Effector memory CD4-positive, alpha-beta T cell (primary cell): ENCODE measurements around the gene NT5C1A.
A peak's percentile ranks its signal among the peaks of the same experiment; 100 is the strongest.

Source experiments
- DNase-seq, 3 donors: peaks; one replicate each; pipeline ENCODE4 v3.0.0-alpha.2; 2020
- H3K27ac ChIP-seq: 2 replicates; pipeline ENCODE4 v1.7.0; 2013; ENCODE audit warnings: mild to moderate bottlenecking, low read length, moderate library complexity; ENCODE audit not compliant: insufficient read depth, poor library complexity, severe bottlenecking
- H3K27me3 ChIP-seq: replicated peaks from 2 replicates; pipeline ENCODE4 v1.7.0; 2013; ENCODE audit warnings: mild to moderate bottlenecking, low read length; ENCODE audit not compliant: insufficient read depth, control insufficient read depth, poor library complexity, severe bottlenecking
- H3K36me3 ChIP-seq: 2 replicates; pipeline ENCODE4 v1.7.0; 2013; ENCODE audit warnings: mild to moderate bottlenecking, low read length, moderate library complexity; ENCODE audit not compliant: control insufficient read depth, insufficient read depth
- H3K4me1 ChIP-seq: 2 replicates; pipeline ENCODE4 v1.7.0; 2013; ENCODE audit warnings: low read length, mild to moderate bottlenecking; ENCODE audit not compliant: control insufficient read depth, insufficient read depth, poor library complexity, severe bottlenecking
- H3K4me3 ChIP-seq: 2 replicates; pipeline ENCODE4 v1.7.0; 2013; ENCODE audit warnings: low read length, low read depth, mild to moderate bottlenecking; ENCODE audit not compliant: insufficient read depth, poor library complexity, severe bottlenecking
- H3K9me3 ChIP-seq: 2 replicates; pipeline ENCODE4 v1.7.0; 2013; ENCODE audit warnings: mild to moderate bottlenecking, low read length, moderate library complexity; ENCODE audit not compliant: control insufficient read depth

Gene NT5C1A

DNA sequence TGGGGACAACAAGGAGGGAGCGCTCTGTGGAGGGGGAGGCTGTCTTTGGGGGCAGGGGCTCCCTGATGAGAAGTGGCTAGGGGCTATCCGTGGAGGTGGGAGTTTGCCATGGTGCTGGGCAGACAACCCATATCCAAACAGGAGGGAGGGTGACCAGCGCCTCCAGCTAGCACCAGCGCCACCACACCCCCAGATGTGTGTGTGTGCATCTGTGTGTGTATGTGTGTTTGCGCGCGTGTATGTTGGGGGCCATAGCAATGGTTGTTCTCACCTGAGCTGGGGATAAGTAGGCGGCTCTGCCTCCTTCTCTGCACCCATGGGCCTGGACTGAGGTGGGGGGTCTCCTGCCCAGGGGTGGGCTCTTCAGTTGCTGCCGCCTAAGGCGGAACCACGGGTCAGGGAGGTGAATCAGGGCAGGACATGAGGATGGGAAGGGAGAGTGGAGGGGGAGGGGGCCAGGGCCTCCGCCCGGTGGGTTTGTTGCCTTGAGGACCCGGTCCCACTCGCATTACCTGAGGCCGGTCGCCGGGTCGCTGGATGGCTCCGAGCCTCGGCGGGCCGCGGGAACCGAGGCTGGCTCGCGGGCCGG is 19.0 kb upstream of the NT5C1A start:
- DNase-seq, result no peak
- Histone ChIP-seq H3K27me3 (no peaks in the 10 kb centered on the region), H3K9me3 (no peaks in the 10 kb centered on the region), H3K4me3 (peak overlapping the region; percentile 72), H3K36me3 (no peaks in the 10 kb centered on the region), H3K4me1 (peaks cover 32% of the 10 kb centered on the region), H3K27ac (peak overlapping the region; percentile 76)

DNA sequence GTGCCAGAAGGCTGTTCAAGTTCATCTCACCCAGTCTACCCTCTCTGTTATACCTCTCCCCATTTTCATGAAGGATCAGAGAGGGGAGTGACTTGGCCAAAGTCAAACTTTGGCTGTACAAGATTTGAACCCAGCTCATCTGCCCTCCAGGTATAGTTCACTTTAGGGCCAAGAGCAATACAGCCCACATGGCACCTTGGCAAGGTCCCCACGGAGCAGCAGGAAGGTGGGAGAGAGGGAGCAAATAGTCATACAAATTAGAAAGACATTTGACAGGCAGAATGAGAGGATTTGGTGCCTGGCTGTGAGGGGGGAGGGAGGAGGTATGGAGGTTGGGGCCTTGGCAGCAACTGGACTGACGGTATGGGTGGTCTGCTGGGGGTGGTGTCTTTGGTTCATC is 18.3 kb upstream of the NT5C1A start:
- Histone ChIP-seq H3K27ac (no peak overlapping the region), H3K9me3 (no peaks in the 10 kb centered on the region), H3K4me1 (peaks cover 32% of the 10 kb centered on the region), H3K36me3 (no peaks in the 10 kb centered on the region), H3K27me3 (no peaks in the 10 kb centered on the region), H3K4me3 (peak overlapping the region; percentile 72)
- no peak for DNase-seq

DNA sequence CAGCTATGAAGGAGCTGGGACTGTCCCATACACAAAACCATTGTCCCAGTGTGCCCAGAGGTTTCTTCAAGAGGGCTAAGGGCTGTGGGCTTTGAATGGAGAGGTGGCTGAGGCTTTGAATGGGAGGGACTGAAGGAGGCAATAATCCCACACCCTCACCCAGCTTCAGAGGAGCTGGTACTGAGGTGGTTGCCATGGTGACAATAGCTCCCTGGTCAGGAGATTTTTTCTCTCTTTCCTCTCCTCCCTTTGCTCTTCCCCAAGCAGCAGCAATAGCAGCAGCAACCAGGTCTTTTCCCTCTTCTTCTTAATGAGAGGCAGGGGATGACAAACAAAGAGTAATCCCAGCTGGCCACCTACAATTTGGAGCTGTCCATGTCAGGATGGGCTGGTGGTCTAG is 17.7 kb upstream of the NT5C1A start:
- H3K4me1 ChIP-seq, result peaks cover 35% of the 10 kb centered on the region
- H3K27ac ChIP-seq, result no peak overlapping the region
- H3K4me3 ChIP-seq, result no peak overlapping the region
- no peak for DNase-seq
- no peaks in the 10 kb centered on the region for H3K27me3 ChIP-seq
- H3K9me3 ChIP-seq, result no peaks in the 10 kb centered on the region
- no peaks in the 10 kb centered on the region for H3K36me3 ChIP-seq

DNA sequence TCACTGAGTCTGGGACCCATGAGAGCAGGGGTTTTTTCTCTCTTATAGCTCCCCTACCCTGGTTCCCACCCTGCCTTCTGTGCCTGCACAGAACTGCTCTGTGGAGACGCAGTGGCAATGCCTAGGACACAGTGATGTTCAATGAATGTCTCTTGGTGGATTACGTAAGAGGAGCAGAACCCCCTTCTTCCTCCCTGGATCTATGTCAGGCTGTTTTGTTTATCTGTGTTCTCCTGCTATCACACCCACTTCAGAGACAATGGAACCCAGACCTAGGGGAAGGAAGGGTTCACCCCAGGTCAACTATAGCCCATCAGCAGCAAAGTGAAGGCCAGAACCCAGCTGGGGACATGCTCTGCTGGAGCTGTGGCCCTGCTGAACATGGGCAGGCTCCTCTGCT is 17.3 kb upstream of the NT5C1A start:
- H3K4me3 ChIP-seq, result no peak overlapping the region
- H3K27me3 ChIP-seq, result no peaks in the 10 kb centered on the region
- H3K4me1 ChIP-seq, result peaks cover 39% of the 10 kb centered on the region
- no peaks in the 10 kb centered on the region for H3K36me3 ChIP-seq
- H3K9me3 ChIP-seq, result no peaks in the 10 kb centered on the region
- DNase-seq, result no peak
- no peak overlapping the region for H3K27ac ChIP-seq

DNA sequence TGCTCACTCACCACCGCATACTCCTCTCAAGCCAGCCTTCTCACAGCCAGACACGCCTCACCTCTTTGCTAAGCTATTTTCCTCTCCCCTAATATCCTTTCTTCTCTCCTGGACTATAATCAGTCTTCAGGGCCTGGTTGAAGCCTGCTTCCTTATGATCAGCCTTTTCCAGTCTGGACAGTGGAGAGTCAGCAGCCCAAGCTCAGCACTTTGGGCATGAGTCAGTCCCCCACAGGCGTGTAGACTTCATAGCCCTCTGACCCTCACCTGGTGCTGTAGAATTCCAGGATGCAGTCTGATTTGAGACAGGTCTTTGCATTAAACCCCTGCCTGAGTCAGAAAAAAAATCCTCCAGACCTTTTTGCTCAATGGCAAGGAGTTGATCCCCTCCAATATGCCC is 16.8 kb upstream of the NT5C1A start:
- no peak for DNase-seq
- H3K4me1 ChIP-seq, result peaks cover 41% of the 10 kb centered on the region

DNA sequence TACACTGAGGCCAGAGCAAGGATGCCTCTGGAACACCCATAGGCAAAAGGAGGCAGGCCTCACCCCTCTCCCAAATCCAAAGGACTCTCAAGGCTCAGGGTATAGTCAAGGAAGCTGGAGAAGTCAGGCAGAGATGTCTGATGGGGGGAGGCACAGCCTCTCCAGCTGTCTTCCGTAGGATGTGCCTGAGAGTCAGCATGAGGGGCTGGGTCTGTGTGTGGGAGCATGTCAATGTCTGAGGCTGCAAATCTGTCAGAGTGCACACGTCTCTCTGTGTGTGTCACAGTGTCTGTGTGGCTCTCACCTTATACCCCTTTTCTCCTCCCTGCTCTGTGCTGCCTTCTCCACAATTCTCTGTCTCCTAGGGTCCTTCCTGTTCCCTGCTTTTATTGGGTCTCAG is 15.3 kb upstream of the NT5C1A start:
- Histone ChIP-seq H3K9me3 (no peaks in the 10 kb centered on the region), H3K4me3 (no peak overlapping the region), H3K27me3 (no peaks in the 10 kb centered on the region), H3K36me3 (no peaks in the 10 kb centered on the region), H3K4me1 (peaks cover 33% of the 10 kb centered on the region), H3K27ac (no peak overlapping the region)
- DNase-seq, result no peak

More for the DNA sequence above, 16.8 kb upstream of the NT5C1A start:
- H3K27ac ChIP-seq, result no peak overlapping the region
- no peak overlapping the region for H3K4me3 ChIP-seq
- H3K9me3 ChIP-seq, result no peaks in the 10 kb centered on the region
- H3K36me3 ChIP-seq, result no peaks in the 10 kb centered on the region
- H3K27me3 ChIP-seq, result no peaks in the 10 kb centered on the region

DNA sequence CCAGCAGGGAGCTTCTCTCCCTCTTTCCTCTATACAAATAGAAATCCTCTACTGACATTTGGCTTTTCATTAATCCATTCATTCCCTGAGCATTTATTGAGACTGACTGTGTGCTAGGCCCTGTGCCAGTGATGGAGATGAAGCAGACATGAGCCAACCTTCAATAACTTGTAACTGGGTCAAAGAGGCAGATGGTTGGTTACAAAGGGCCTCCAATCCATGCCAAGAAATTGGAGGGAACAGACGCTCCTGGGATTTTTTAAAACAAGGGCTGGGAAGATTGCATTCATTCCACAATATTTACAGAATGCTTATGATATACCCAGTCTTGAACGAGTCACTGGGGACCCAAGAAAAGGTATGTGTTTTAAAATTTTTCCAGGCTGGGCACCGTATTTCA is 13.2 kb upstream of the NT5C1A start:
- Histone ChIP-seq H3K9me3 (no peaks in the 10 kb centered on the region), H3K4me1 (peaks cover 20% of the 10 kb centered on the region), H3K27me3 (no peaks in the 10 kb centered on the region), H3K36me3 (no peaks in the 10 kb centered on the region), H3K27ac (no peak overlapping the region), H3K4me3 (no peak overlapping the region)
- no peak for DNase-seq

DNA sequence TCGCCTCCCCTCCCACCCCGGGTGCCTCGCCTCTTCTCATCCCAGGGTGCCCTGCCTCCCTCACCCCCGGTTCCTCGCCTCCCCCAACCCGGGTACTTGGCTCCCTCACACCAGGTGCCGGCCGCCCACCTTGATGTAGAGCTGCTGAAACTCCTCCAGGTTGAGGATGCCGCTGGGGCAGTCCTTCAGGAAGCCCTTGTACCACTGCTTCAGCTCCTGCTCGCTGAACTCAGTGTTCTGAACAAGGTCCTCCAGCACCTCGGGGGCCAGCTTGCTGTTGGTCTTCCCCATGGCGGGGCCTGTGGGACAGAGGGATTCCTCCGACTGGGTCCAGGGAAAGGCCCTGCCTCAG is 12.4 kb upstream of the NT5C1A start:
- Histone ChIP-seq H3K27ac (no peak overlapping the region), H3K4me1 (peaks cover 16% of the 10 kb centered on the region), H3K9me3 (no peaks in the 10 kb centered on the region), H3K36me3 (peaks cover 8% of the 10 kb centered on the region), H3K27me3 (no peaks in the 10 kb centered on the region), H3K4me3 (no peak overlapping the region)
- DNase-seq, result no peak

DNA sequence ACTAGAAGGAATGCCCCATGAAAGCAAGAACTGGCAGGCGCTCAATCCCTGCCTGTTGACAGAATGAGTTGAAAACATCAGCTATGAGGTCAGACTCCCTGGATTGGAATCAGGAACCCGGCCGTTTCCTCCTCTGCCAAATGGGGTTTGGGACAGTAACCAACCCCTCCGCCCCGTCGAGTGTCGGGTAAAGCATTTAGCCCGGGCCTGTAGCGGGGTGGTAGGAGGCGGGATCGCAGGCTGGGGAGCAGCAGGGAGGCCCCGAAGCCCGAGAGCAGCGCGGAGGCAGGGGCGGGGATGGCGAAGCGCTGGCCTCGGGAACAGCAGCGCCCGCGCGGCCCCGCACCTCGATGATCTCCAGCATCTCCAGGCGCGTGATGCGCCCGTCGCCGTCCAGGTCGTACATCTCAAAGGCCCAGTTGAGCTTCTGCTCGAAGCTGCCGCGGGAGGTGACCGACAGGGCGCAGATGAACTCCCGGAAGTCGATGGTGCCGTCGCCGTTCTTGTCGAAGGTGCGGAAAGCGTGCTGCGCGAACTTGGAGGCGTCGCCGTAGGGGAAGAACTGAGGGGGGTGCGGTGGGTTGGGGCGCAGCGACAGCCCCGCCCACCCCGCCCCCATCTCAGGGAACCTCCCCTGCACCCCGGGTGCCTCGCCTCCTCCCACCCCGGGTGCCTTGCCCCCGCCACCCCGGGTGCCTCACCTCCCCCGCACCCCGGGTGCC is 11.8 kb upstream of the NT5C1A start:
- DNase-seq, result peak in 2 of 3 donors; percentile 39 to 41
- no peaks in the 10 kb centered on the region for H3K9me3 ChIP-seq
- peak overlapping the region; percentile 39 for H3K27ac ChIP-seq
- H3K36me3 ChIP-seq, result peaks cover 8% of the 10 kb centered on the region
- H3K27me3 ChIP-seq, result no peaks in the 10 kb centered on the region
- peaks cover 16% of the 10 kb centered on the region for H3K4me1 ChIP-seq
- H3K4me3 ChIP-seq, result no peak overlapping the region

DNA sequence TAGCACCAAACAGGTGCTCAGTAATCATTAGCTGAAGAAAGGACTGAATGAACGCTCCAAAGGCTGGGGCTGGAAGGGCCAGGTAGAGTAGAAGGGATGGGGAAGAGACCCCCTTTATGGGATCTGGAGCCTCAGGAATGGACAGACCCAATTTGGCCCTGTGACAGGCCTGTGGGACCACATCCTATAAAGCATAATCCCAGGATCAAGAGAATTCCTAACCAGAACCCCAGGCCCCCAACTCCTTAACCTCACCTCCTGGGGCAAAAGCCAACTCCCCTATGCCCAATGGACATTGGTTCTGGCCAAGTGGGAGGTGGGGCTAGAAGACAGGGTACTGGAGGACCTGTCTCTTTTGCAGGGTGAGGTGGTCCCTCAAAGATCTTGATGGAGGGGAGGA is 10.1 kb upstream of the NT5C1A start:
- DNase-seq, result no peak
- no peak overlapping the region for H3K4me3 ChIP-seq
- peaks cover 16% of the 10 kb centered on the region for H3K4me1 ChIP-seq
- no peak overlapping the region for H3K27ac ChIP-seq
- H3K27me3 ChIP-seq, result no peaks in the 10 kb centered on the region
- H3K36me3 ChIP-seq, result peaks cover 8% of the 10 kb centered on the region
- H3K9me3 ChIP-seq, result no peaks in the 10 kb centered on the region
